Upper lobe of left lung (tissue), 6 donors: ENCODE data around the gene UPF3B. TPM values are rescaled to one million over a fixed set of nuclear protein-coding genes. Genes with fewer than 3 reads are reported as not detected.

Source experiments
- ATAC-seq, 2 donors: fragments of 200-7000 bp; cut with Tn5 transposase; one replicate each; pipeline ENCODE4 v1.9.1; 2022; ENCODE audit warnings: mild to moderate bottlenecking in 2 of 2, moderate library complexity in 2 of 2; ENCODE audit not compliant: low FRiP score in 2 of 2
- DNase-seq, 2 donors: peaks; one replicate each; pipeline ENCODE4 v3.0.0-alpha.2; 2019 to 2020
- H3K27ac ChIP-seq, 4 donors: fragments of 200-600 bp; sonication (generic); one replicate each; pipeline ENCODE4 v1.5.1; 2016 to 2019
- H3K27me3 ChIP-seq, 4 donors: fragments of 200-600 bp; sonication (generic); one replicate each; pipeline ENCODE4 v1.5.1; 2017 to 2019
- H3K36me3 ChIP-seq, 4 donors: fragments of 200-600 bp; sonication (generic); one replicate each; pipeline ENCODE4 v1.5.1; 2016 to 2019
- H3K4me1 ChIP-seq, 4 donors: fragments of 200-600 bp; sonication (generic); one replicate each; pipeline ENCODE4 v1.5.1; 2018 to 2019
- H3K4me3 ChIP-seq, 4 donors: fragments of 200-600 bp; sonication (generic); one replicate each; pipeline ENCODE4 v1.5.1; 2017 to 2019; ENCODE audit warnings: mild to moderate bottlenecking in 2 of 4, moderate library complexity in 1 of 4
- H3K9me3 ChIP-seq, 4 donors: fragments of 200-600 bp; sonication (generic); one replicate each; pipeline ENCODE4 v1.5.1; 2018 to 2019
- EP300 ChIP-seq, 4 donors: sonication (generic); formaldehyde crosslinking; IDR thresholded peaks; one replicate each; pipeline ENCODE4 v1.5.1; 2017; ENCODE audit warnings: antibody characterized with exemption in 4 of 4, control low read depth in 2 of 4
- POLR2A ChIP-seq, 4 donors: fragments of 450-650 bp; IDR thresholded peaks; one replicate each; pipeline ENCODE4 v1.5.1; 2016 to 2017; ENCODE audit warnings: antibody characterized with exemption in 4 of 4, mild to moderate bottlenecking in 2 of 4
- POLR2AphosphoS5 ChIP-seq, 2 donors: sonication (generic); formaldehyde crosslinking; IDR thresholded peaks; one replicate each; pipeline ENCODE4 v1.5.1; 2017; ENCODE audit warnings: antibody characterized with exemption in 2 of 2
- WGBS, 2 donors: methylation state at CpG; one replicate each; pipeline ENCODE4 v1.1.5; 2017 to 2018; 5-methylcytosine and 5-hydroxymethylcytosine counted together
- total RNA-seq, 6 donors: library from RNA; depleted of rRNA in 4 of 6; stranded (reverse); fragments of >200 nt in 4 of 6; gene quantifications; one replicate each; pipeline versions ENCODE4 v1.1.0 to v1.2.1, GENCODE V29; 2016 to 2021
- TF ChIP-seq, protein P1 (sequence below), 6 experiments: fragments of 450-650 bp in 4 of 6; fragments of 200-600 bp in 2 of 6; sonication (generic) in 2 of 6; IDR thresholded peaks; one replicate each; pipeline ENCODE4 v1.5.1; 2016 to 2019; ENCODE audit warnings: antibody characterized with exemption in 6 of 6
- donor health status: DM: no; HTN: no; CAD: no; lungs with moderate emphysema.
- donor health status: DM: no; HTN: yes; CAD: no; lungs with severe emphysema.

UPF3B gene
- total RNA-seq, 6 donors from 2014 or later: 3.5 to 14.7 (median 7.4) TPM

DNA sequence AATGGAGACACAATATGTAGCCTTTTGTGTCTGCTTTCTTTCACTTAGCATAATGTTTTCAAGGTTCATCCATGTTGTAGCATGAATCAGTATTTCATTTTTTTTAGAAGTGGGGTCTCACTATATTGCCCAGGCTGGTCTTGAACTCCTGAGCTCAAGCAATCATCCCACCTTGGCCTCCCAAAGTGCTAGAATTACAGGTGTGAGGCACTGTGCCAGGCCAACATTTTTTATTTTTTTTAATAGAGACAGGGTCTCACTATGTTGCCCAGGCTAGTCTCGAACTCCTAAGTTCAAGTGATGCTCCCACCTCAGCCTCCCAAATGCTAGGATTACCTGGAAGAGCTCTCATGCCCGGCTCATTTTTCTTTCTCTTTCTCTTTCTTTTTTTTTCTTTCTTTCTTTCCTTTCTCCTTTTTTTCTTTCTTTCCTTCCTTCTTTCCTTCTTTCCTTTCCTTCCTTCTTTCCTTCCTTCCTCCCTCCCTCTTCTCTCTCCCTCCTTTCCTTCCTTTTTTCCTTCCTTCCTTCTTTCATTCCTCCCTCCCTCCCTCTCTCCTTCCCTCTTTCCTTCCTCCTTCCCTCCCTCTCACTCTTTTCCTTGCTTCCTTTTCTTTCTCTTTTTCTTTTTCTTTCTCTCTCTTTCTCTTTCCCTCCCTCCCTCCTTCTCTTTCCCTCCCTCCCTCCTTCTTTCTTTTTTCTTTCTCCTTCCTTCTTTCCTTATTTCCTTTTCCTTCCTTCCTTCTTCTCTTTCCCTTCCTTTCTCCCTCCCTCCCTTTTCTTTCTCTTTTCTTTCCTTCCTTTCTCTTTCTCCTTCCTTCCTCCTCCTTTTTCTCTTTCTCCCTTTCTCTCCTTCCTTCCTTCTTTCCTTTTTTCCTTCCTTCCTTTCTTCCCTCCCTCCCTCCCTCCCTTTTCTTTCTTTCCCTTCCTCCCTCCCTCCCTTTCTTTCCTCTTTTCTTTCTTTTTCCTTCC is 51.2 kb downstream of the UPF3B start:
- no peak overlapping the region for H3K27ac ChIP-seq
- no peaks in the 10 kb centered on the region for H3K36me3 ChIP-seq
- H3K4me3 ChIP-seq: no peak overlapping the region
- no peak for TF ChIP-seq POLR2A (IDR thresholded peaks at IDR 0.05)
- TF ChIP-seq POLR2AphosphoS5 (IDR thresholded peaks at IDR 0.05): no peak
- TF ChIP-seq, protein P1, sequence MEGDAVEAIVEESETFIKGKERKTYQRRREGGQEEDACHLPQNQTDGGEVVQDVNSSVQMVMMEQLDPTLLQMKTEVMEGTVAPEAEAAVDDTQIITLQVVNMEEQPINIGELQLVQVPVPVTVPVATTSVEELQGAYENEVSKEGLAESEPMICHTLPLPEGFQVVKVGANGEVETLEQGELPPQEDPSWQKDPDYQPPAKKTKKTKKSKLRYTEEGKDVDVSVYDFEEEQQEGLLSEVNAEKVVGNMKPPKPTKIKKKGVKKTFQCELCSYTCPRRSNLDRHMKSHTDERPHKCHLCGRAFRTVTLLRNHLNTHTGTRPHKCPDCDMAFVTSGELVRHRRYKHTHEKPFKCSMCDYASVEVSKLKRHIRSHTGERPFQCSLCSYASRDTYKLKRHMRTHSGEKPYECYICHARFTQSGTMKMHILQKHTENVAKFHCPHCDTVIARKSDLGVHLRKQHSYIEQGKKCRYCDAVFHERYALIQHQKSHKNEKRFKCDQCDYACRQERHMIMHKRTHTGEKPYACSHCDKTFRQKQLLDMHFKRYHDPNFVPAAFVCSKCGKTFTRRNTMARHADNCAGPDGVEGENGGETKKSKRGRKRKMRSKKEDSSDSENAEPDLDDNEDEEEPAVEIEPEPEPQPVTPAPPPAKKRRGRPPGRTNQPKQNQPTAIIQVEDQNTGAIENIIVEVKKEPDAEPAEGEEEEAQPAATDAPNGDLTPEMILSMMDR (IDR thresholded peaks at IDR 0.05): no peak
- no peak for TF ChIP-seq EP300 (IDR thresholded peaks at IDR 0.05)
- no peaks in the 10 kb centered on the region for H3K27me3 ChIP-seq
- no peak for DNase-seq
- no peaks in the 10 kb centered on the region for H3K9me3 ChIP-seq
- 90 to 96% methylated on average over 2 of the region's 2 CpGs for WGBS, 2 donors
- no peaks in the 10 kb centered on the region for H3K4me1 ChIP-seq
- ATAC-seq: no peak

DNA sequence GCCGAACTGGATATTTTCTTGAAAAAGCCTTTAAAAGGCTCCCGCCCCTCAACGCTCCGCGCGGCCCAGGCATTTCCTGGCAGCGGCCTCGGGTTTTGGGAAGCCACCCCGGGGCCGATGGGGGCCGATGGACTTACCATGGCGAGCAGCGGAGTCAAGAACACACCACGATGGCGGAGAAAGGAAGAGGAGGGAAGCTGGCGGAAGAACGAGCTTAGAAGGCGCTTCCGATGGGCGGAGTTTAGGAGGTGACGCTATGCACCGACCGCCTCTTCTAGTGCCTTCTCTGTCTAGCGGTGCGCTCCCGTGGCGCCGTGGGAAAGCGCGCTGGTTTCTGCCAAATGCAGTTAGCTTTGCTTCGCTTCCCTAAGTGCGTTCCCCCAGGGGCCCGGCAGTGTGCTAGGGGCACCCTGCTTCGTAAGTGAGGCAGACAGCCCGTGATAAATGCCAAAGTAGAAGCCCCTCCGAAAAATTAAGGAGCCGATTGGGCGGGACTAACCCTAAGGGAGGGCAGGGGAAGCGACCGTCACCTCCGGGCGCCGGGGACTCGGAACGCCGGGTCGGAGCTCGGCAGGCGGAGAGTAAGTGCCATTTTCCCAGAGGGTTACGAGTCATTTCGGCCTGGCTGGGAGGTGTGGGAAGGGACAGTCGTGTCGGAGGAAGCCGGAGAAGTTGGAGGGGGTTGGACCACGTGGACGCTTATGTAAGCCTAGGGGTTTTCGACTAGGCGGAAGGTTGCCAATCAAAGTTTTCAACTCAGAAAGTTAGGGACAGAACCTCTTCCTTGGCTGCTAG is 61.1 kb downstream of the UPF3B start, which contains the start of gene RPL39:
Gene RPL39 (minus strand): TSS at position 194 of the 795 bp plus-strand sequence. CDS start 54 bp downstream, at position 140.
- Histone ChIP-seq H3K4me1 (peaks cover 6 to 30% (median 15%) of the 10 kb centered on the region in 4 donors), H3K27ac (peak within 1 kb of the TSS; percentile 89 to 94 (median 92)), H3K27me3 (no peaks in the 10 kb centered on the region), H3K36me3 (peaks cover 0 to 25% (median 3%) of the 10 kb centered on the region in 4 donors), H3K9me3 (no peaks in the 10 kb centered on the region), H3K4me3 (peak within 1 kb of the TSS; percentile 34 to 70 (median 64))
- DNase-seq: peak; percentile 79 to 91
- peak; percentile 96 to 99 for ATAC-seq
- WGBS, 2 donors: 0 to 39% methylated on average over 2 to 55 of the region's 58 CpGs
- peak in 3 of 4 donors; percentile 61 to 80 (median 69) for TF ChIP-seq POLR2A (IDR thresholded peaks at IDR 0.05)
- TF ChIP-seq, protein P1 (IDR thresholded peaks at IDR 0.05): no peak
- no peak for TF ChIP-seq EP300 (IDR thresholded peaks at IDR 0.05)
- TF ChIP-seq POLR2AphosphoS5 (IDR thresholded peaks at IDR 0.05): peak; percentile 73 to 85

DNA sequence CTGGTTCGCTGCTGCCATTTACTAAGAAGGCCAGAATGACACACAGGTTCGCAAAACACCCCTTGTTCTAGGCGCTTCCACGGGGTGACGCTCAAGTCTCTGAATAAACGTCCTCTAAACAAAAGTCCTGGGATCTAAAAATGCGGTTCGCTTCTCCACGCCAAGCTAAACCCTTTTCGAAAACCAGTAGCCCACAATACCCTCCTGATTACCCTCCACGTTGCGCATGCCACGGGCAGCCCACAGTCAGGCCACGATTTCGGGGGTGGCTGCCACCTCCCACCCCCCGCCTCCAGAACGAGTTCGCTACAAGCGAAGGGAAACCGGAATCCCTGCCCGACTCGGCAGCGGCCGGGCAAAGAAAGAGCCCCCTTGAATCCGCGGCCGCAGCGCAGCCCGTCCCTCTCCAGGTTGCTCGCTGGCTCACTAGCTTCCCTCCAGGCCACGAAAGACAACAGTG is 61.8 kb downstream of the UPF3B start:
- peak; percentile 30 to 88 for DNase-seq
- H3K36me3 ChIP-seq: peaks cover 0 to 28% (median 5%) of the 10 kb centered on the region in 4 donors
- no peaks in the 10 kb centered on the region for H3K27me3 ChIP-seq
- H3K4me3 ChIP-seq: peak overlapping the region; percentile 34 to 70 (median 64)
- H3K9me3 ChIP-seq: no peaks in the 10 kb centered on the region
- peaks cover 6 to 31% (median 15%) of the 10 kb centered on the region in 4 donors for H3K4me1 ChIP-seq
- 0 to 45% methylated on average over 6 to 30 of the region's 31 CpGs for WGBS, 2 donors
- TF ChIP-seq, protein P1 (IDR thresholded peaks at IDR 0.05): peak in 1 of 6 experiments; percentile 19
- no peak for TF ChIP-seq POLR2AphosphoS5 (IDR thresholded peaks at IDR 0.05)
- H3K27ac ChIP-seq: peak overlapping the region; percentile 89 to 94 (median 92)
- ATAC-seq: peak; percentile 11 to 64

DNA sequence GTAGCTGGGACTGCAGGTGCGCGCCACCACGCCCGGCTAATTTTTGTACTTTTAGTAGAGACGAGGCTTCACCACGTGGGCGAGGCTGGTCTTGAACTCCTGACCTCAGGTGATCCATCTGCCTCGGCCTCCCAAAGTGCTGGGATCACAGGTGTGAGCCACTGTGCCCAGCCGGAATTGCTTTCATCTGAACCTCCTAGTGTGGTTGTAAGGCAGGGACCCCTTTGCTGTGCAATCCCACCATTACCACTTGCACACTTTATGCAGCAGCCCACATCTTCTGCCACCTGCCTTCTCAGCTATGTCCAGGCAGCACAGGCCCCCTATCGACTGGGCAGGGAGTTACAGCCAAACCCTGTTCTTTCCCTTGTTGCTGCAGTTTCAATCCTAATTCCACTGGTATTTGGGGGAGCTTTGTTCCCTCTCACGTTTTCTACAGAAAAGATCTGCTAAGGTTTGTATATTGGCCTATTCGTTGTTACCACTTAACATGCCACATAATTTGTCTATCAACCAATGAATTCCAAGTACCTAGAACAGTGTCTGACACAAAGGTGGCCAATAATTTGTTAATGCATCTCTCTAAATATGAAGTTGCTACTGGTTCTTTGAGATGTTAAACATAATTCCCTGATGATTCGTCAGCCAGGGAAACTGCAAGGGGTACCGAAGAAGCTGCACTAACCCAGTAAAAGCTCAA is 67.9 kb downstream of the UPF3B start:
- no peaks in the 10 kb centered on the region for H3K27me3 ChIP-seq
- H3K27ac ChIP-seq: no peak overlapping the region
- no peaks in the 10 kb centered on the region for H3K9me3 ChIP-seq
- WGBS, 2 donors: 70 to 73% methylated on average over 5 to 14 of the region's 14 CpGs
- H3K4me1 ChIP-seq: peaks cover 4 to 30% (median 14%) of the 10 kb centered on the region in 4 donors
- TF ChIP-seq, protein P1 (IDR thresholded peaks at IDR 0.05): peak; percentile 20 to 47 (median 40)
- TF ChIP-seq POLR2AphosphoS5 (IDR thresholded peaks at IDR 0.05): no peak
- H3K36me3 ChIP-seq: peaks cover 0 to 41% (median 11%) of the 10 kb centered on the region in 4 donors
- ATAC-seq (no peak), DNase-seq (peak in 1 of 2 donors; percentile 34)
- H3K4me3 ChIP-seq: no peak overlapping the region
